ENCODE measurements around the gene NEMP1.

Gene NEMP1

GRCh38 chr12:57096099-57096572 is 17.5 kb upstream of the NEMP1 start:
- no peak for TF ChIP-seq EP300 (IDR thresholded peaks at IDR 0.05; ENCODE audit: borderline replicate concordance)
- no peak for TF ChIP-seq ZBTB7A (IDR thresholded peaks at IDR 0.05; ENCODE audit: low read depth)
- no peak for TF ChIP-seq NFIC (IDR thresholded peaks at IDR 0.05)
- TF ChIP-seq CEBPB (IDR thresholded peaks at IDR 0.05): no peak
- no peak for TF ChIP-seq TCF12 (IDR thresholded peaks at IDR 0.05; ENCODE audit: low read depth)
- no peak for TF ChIP-seq CREB1 (IDR thresholded peaks at IDR 0.05; ENCODE audit: low read depth)
- no peak for TF ChIP-seq REST (IDR thresholded peaks at IDR 0.05; ENCODE audit: low read depth)
- no peak for TF ChIP-seq TAF1 (IDR thresholded peaks at IDR 0.05; ENCODE audit: low read depth)
- no peak for TF ChIP-seq FOXM1 (IDR thresholded peaks at IDR 0.05; ENCODE audit: borderline replicate concordance, low read depth)
- no peak for TF ChIP-seq USF1 (IDR thresholded peaks at IDR 0.05)
- TF ChIP-seq EGR1 (IDR thresholded peaks at IDR 0.05): no peak
- no peak for TF ChIP-seq RAD21 (IDR thresholded peaks at IDR 0.05; ENCODE audit: low read depth)
- no peak for TF ChIP-seq MAX (IDR thresholded peaks at IDR 0.05)
- TF ChIP-seq YY1 (IDR thresholded peaks at IDR 0.05; ENCODE audit: low read depth): no peak
- no peak for TF ChIP-seq TEAD4 (IDR thresholded peaks at IDR 0.05)

GRCh38 chr12:57095440-57095839 is 16.8 kb upstream of the NEMP1 start:
- TF ChIP-seq FOXM1 (IDR thresholded peaks at IDR 0.05; ENCODE audit: borderline replicate concordance, low read depth): no peak
- TF ChIP-seq NFIC (IDR thresholded peaks at IDR 0.05): no peak
- no peak for TF ChIP-seq MAX (IDR thresholded peaks at IDR 0.05)
- TF ChIP-seq EP300 (IDR thresholded peaks at IDR 0.05; ENCODE audit: borderline replicate concordance): no peak
- no peak for TF ChIP-seq ZBTB7A (IDR thresholded peaks at IDR 0.05; ENCODE audit: low read depth)
- no peak for TF ChIP-seq CREB1 (IDR thresholded peaks at IDR 0.05; ENCODE audit: low read depth)
- TF ChIP-seq EGR1 (IDR thresholded peaks at IDR 0.05): no peak
- no peak for TF ChIP-seq REST (IDR thresholded peaks at IDR 0.05; ENCODE audit: low read depth)
- TF ChIP-seq CEBPB (IDR thresholded peaks at IDR 0.05): no peak
- no peak for TF ChIP-seq TCF12 (IDR thresholded peaks at IDR 0.05; ENCODE audit: low read depth)
- TF ChIP-seq RAD21 (IDR thresholded peaks at IDR 0.05; ENCODE audit: low read depth): no peak
- TF ChIP-seq TAF1 (IDR thresholded peaks at IDR 0.05; ENCODE audit: low read depth): no peak
- no peak for TF ChIP-seq YY1 (IDR thresholded peaks at IDR 0.05; ENCODE audit: low read depth)
- no peak for TF ChIP-seq TEAD4 (IDR thresholded peaks at IDR 0.05)
- TF ChIP-seq USF1 (IDR thresholded peaks at IDR 0.05): no peak

GRCh38 chr12:57094208-57095160 is 15.9 kb upstream of the NEMP1 start:
- TF ChIP-seq EGR1 (IDR thresholded peaks at IDR 0.05) (peak; percentile 47; the same call in 1 of the 2 replicates), TEAD4 (IDR thresholded peaks at IDR 0.05) (peak; percentile 47; the same call in 1 of the 2 replicates), CEBPB (IDR thresholded peaks at IDR 0.05) (no peak)

GRCh38 chr12:57093415-57094207 is 15.0 kb upstream of the NEMP1 start:
- TF ChIP-seq TCF12 (IDR thresholded peaks at IDR 0.05; ENCODE audit: low read depth) (no peak), REST (IDR thresholded peaks at IDR 0.05; ENCODE audit: low read depth) (no peak), MAX (IDR thresholded peaks at IDR 0.05) (no peak), EP300 (IDR thresholded peaks at IDR 0.05; ENCODE audit: borderline replicate concordance) (no peak), RAD21 (IDR thresholded peaks at IDR 0.05; ENCODE audit: low read depth) (peak; percentile 87), CREB1 (IDR thresholded peaks at IDR 0.05; ENCODE audit: low read depth) (no peak), FOXM1 (IDR thresholded peaks at IDR 0.05; ENCODE audit: borderline replicate concordance, low read depth) (no peak), CEBPB (IDR thresholded peaks at IDR 0.05) (no peak), NFIC (IDR thresholded peaks at IDR 0.05) (no peak), YY1 (IDR thresholded peaks at IDR 0.05; ENCODE audit: low read depth) (no peak), TAF1 (IDR thresholded peaks at IDR 0.05; ENCODE audit: low read depth) (no peak), TEAD4 (IDR thresholded peaks at IDR 0.05) (no peak), ZBTB7A (IDR thresholded peaks at IDR 0.05; ENCODE audit: low read depth) (peak; percentile 82), USF1 (IDR thresholded peaks at IDR 0.05) (no peak), EGR1 (IDR thresholded peaks at IDR 0.05) (peak; percentile 98)

Data from Ishikawa (cell line).